Tibial nerve (tissue), 4 donors: ENCODE measurements around the gene TAS1R2. TPM values are rescaled to one million over a fixed set of nuclear protein-coding genes. Genes with fewer than 3 reads are reported as not detected.

Source experiments
- DNase-seq, 2 donors: peaks; one replicate each; pipeline ENCODE4 v3.0.0-alpha.2; 2019; ENCODE audit warnings: low spot score in 2 of 2
- H3K27ac ChIP-seq, 4 donors: fragments of 200-600 bp; sonication (generic) in 3 of 4; one replicate each; pipeline ENCODE4 v1.5.1; 2017 to 2019; ENCODE audit warnings: mild to moderate bottlenecking in 1 of 4
- H3K27me3 ChIP-seq, 2 donors: fragments of 200-600 bp; sonication (generic) in 1 of 2; one replicate each; pipeline versions ENCODE4 v1.5.1 to v1.6.0; 2017 to 2019
- H3K36me3 ChIP-seq, 3 donors: fragments of 200-600 bp; sonication (generic); one replicate each; pipeline ENCODE4 v1.5.1; 2018 to 2019
- H3K4me1 ChIP-seq, 4 donors: fragments of 200-600 bp; sonication (generic) in 3 of 4; one replicate each; pipeline ENCODE4 v1.5.1; 2017 to 2019
- H3K4me3 ChIP-seq, 4 donors: fragments of 200-600 bp; sonication (generic) in 3 of 4; one replicate each; pipeline ENCODE4 v1.5.1; 2017 to 2019; ENCODE audit warnings: mild to moderate bottlenecking in 1 of 4, moderate library complexity in 1 of 4
- H3K9me3 ChIP-seq, 4 donors: fragments of 200-600 bp; sonication (generic) in 3 of 4; one replicate each; pipeline ENCODE4 v1.5.1; 2017 to 2019
- EP300 ChIP-seq, 2 donors: sonication (generic); formaldehyde crosslinking; IDR thresholded peaks; one replicate each; pipeline ENCODE4 v1.6.1; 2017; ENCODE audit warnings: antibody characterized with exemption in 2 of 2, mild to moderate bottlenecking in 1 of 2
- POLR2A ChIP-seq, 2 donors: fragments of 450-650 bp; IDR thresholded peaks; one replicate each; pipeline ENCODE4 v1.6.1; 2017; ENCODE audit warnings: antibody characterized with exemption in 2 of 2, mild to moderate bottlenecking in 2 of 2, moderate library complexity in 2 of 2
- WGBS, 2 donors: methylation state at CpG; one replicate each; pipeline ENCODE4 v1.1.5; 2018; 5-methylcytosine and 5-hydroxymethylcytosine counted together
- total RNA-seq, 4 donors: library from RNA; depleted of rRNA; stranded (reverse); fragments of >200 nt; gene quantifications; one replicate each; pipeline ENCODE4 v1.1.0, GENCODE V29; 2016
- TF ChIP-seq, protein P1 (sequence below), 5 experiments: fragments of 200-600 bp in 3 of 5; fragments of 450-650 bp in 2 of 5; sonication (generic) in 3 of 5; IDR thresholded peaks; one replicate each; pipeline ENCODE4 v1.5.1; 2016 to 2019; ENCODE audit warnings: antibody characterized with exemption in 5 of 5, mild to moderate bottlenecking in 3 of 5, moderate library complexity in 2 of 5

The TAS1R2 gene
- total RNA-seq, 4 donors from 2014 or later = not detected

GRCh38 chr1:18812453-18812939 is 47.0 kb downstream of the TAS1R2 start:
- WGBS, 2 donors = 75 to 78% methylated on average over 7 of the region's 7 CpGs
- TF ChIP-seq EP300 (IDR thresholded peaks at IDR 0.05) = no peak
- no peak for TF ChIP-seq POLR2A (IDR thresholded peaks at IDR 0.05)
- TF ChIP-seq, protein P1, sequence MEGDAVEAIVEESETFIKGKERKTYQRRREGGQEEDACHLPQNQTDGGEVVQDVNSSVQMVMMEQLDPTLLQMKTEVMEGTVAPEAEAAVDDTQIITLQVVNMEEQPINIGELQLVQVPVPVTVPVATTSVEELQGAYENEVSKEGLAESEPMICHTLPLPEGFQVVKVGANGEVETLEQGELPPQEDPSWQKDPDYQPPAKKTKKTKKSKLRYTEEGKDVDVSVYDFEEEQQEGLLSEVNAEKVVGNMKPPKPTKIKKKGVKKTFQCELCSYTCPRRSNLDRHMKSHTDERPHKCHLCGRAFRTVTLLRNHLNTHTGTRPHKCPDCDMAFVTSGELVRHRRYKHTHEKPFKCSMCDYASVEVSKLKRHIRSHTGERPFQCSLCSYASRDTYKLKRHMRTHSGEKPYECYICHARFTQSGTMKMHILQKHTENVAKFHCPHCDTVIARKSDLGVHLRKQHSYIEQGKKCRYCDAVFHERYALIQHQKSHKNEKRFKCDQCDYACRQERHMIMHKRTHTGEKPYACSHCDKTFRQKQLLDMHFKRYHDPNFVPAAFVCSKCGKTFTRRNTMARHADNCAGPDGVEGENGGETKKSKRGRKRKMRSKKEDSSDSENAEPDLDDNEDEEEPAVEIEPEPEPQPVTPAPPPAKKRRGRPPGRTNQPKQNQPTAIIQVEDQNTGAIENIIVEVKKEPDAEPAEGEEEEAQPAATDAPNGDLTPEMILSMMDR (IDR thresholded peaks at IDR 0.05) = no peak
- Histone ChIP-seq H3K4me1 (no peaks in the 10 kb centered on the region), H3K4me3 (no peak overlapping the region), H3K27me3 (peaks cover 0 to 14% of the 10 kb centered on the region in 2 donors), H3K36me3 (no peaks in the 10 kb centered on the region), H3K9me3 (no peaks in the 10 kb centered on the region), H3K27ac (no peak overlapping the region)
- no peak for DNase-seq

DNA sequence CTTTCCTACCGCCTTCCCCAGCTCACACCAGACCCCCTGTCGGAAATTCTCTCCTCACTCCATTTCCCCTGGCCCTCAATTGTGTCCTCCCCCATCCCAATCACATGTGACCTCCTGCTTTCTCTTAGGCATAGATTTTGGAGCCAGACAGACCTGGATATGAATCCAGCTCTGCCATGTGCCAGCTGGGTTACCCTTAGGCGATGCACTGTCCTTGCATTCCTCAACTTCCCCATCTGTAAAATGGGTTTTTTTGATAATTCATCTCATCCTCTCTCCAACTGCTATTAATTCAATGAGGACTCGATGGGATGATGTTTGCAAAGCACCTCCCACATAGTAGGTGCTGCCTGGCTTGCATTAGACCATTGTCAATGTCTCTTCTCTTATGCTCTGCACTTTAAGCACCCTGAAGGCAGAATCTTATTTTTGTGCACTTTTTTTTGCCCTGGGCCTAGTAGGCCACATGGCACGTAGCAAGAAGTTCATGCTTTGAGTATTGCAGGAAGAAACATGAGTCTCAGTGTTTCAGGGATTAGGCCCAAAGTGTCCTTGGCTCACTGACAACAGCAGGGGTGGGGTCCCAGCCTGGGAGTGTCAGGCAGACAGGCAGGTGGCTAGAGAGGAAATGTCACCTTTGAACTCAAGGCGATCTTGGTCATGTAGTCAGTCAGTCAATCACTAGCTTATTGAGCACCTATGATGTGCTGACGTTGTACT is 47.6 kb downstream of the TAS1R2 start:
- no peak for DNase-seq
- H3K36me3 ChIP-seq = no peaks in the 10 kb centered on the region
- WGBS, 2 donors = 85 to 86% methylated on average over 7 of the region's 7 CpGs
- no peak for TF ChIP-seq POLR2A (IDR thresholded peaks at IDR 0.05)
- TF ChIP-seq EP300 (IDR thresholded peaks at IDR 0.05) = no peak
- TF ChIP-seq, protein P1 (IDR thresholded peaks at IDR 0.05) = no peak
- H3K4me1 ChIP-seq = no peaks in the 10 kb centered on the region
- no peak overlapping the region for H3K27ac ChIP-seq
- H3K27me3 ChIP-seq = peaks cover 0 to 12% of the 10 kb centered on the region in 2 donors
- H3K9me3 ChIP-seq = no peaks in the 10 kb centered on the region
- H3K4me3 ChIP-seq = no peak overlapping the region

- H3K27me3 ChIP-seq = peaks cover 0 to 11% of the 10 kb centered on the region in 2 donors
- 57 to 68% methylated on average over 15 of the region's 16 CpGs for WGBS, 2 donors
Measured at GRCh38 chr1:18809953-18810899, 49.2 kb downstream of the TAS1R2 start.

DNA sequence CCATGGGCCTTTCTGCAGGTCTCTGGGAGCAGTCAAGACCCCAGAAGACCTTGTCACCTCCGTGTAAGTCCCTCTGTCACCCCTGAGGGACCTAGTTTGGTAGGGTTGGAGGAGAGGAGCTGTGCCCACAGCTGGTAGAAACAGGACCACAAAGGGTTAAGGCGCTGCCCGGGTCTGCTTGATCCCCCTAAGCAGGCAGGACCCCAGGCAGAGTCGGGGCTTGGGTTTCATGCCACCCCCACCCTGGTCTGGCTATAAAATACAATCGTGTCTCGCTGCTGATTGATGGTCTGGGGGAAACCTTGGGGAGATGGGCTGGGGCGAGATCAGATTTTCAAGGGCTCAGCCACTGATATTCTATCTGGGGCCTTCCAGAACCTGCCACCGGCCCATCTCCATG is 50.9 kb downstream of the TAS1R2 start:
- 64 to 66% methylated on average over 8 of the region's 8 CpGs for WGBS, 2 donors
- peaks cover 0 to 5% of the 10 kb centered on the region in 2 donors for H3K27me3 ChIP-seq
- no peak overlapping the region for H3K4me3 ChIP-seq
- no peak overlapping the region for H3K27ac ChIP-seq
- H3K4me1 ChIP-seq = no peaks in the 10 kb centered on the region
- TF ChIP-seq POLR2A (IDR thresholded peaks at IDR 0.05) (no peak), EP300 (IDR thresholded peaks at IDR 0.05) (no peak)
- TF ChIP-seq, protein P1 (IDR thresholded peaks at IDR 0.05) = no peak
- H3K36me3 ChIP-seq = no peaks in the 10 kb centered on the region
- no peaks in the 10 kb centered on the region for H3K9me3 ChIP-seq
- no peak for DNase-seq

More at GRCh38 chr1:18809953-18810899, 49.2 kb downstream of the TAS1R2 start:
- Histone ChIP-seq H3K4me3 (no peak overlapping the region), H3K9me3 (no peaks in the 10 kb centered on the region), H3K27ac (no peak overlapping the region), H3K4me1 (no peaks in the 10 kb centered on the region), H3K36me3 (no peaks in the 10 kb centered on the region)
- no peak for DNase-seq
- no peak for TF ChIP-seq EP300 (IDR thresholded peaks at IDR 0.05)
- TF ChIP-seq POLR2A (IDR thresholded peaks at IDR 0.05) = no peak
- TF ChIP-seq, protein P1 (IDR thresholded peaks at IDR 0.05) = no peak
